ENCODE measurements around the gene ABCA2.

- no peak for TF ChIP-seq CTCF (IDR thresholded peaks at IDR 0.05)
- no peak for TF ChIP-seq REST (IDR thresholded peaks at IDR 0.05; ENCODE audit: insufficient read depth in 1 of 2, low read depth in 2 of 2, low read length in 1 of 2)
- TF ChIP-seq POLR2AphosphoS5 (IDR thresholded peaks at IDR 0.05; ENCODE audit: low read depth, low read length) = no peak
Measured at GRCh38 chr9:137032858-137033257, 4.8 kb upstream of the ABCA2 start.
